Mammary epithelial cell (primary cell): ENCODE data around the gene OLFM3.

Source experiments
- EZH2 ChIP-seq: IDR thresholded peaks from 2 replicates; pipeline ENCODE4 v1.6.1; 2012; ENCODE audit warnings: low read length, inconsistent platforms, borderline replicate concordance
- TF ChIP-seq, protein P1 (sequence below), 2 donors: IDR thresholded peaks in 1 of 2; conservative IDR thresholded peaks in 1 of 2; 2 replicates each; pipeline ENCODE4 v1.5.1; 2011 to 2012; ENCODE audit warnings: inconsistent platforms in 2 of 2, low read length in 2 of 2, mild to moderate bottlenecking in 2 of 2, control low read depth in 1 of 2, low read depth in 1 of 2; ENCODE audit not compliant: insufficient read depth in 1 of 2; ENCODE audit errors: extremely low read depth in 1 of 2

DNA sequence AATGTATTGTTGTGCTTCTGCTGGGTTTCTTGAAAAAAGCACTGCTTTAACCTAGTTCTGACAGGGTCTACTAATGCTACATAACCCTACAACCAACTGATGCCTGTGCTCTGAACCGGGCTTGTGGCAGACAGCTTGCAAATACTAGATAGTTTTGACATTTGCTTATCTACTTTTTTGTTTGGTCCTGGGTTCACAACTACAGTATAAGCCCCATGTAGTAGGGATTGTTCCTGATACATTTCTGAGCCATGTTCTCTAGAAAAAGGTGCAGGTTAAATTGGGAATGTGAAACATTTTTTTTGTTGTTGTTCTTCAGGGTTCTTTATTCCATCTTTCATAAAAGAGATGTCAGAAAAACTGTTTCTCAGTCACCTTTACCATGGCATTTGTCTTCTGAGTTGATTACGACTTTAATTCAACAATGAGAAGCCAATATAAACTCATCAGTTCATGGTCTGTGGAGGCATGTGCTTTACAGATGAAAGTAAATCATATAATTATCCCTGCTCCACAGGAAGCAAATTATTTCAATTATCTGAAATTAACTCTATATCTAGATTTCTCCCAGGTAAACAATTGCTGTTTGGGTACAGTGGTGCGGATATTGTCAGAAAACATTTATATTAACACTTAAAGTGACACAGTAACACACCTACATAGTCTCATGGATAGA lies 22.0 kb downstream of the OLFM3 start:
- TF ChIP-seq, protein P1, sequence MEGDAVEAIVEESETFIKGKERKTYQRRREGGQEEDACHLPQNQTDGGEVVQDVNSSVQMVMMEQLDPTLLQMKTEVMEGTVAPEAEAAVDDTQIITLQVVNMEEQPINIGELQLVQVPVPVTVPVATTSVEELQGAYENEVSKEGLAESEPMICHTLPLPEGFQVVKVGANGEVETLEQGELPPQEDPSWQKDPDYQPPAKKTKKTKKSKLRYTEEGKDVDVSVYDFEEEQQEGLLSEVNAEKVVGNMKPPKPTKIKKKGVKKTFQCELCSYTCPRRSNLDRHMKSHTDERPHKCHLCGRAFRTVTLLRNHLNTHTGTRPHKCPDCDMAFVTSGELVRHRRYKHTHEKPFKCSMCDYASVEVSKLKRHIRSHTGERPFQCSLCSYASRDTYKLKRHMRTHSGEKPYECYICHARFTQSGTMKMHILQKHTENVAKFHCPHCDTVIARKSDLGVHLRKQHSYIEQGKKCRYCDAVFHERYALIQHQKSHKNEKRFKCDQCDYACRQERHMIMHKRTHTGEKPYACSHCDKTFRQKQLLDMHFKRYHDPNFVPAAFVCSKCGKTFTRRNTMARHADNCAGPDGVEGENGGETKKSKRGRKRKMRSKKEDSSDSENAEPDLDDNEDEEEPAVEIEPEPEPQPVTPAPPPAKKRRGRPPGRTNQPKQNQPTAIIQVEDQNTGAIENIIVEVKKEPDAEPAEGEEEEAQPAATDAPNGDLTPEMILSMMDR (conservative IDR thresholded peaks at IDR 0.05 in 1 of 2, IDR thresholded peaks at IDR 0.05 in 1 of 2; ENCODE audit: extremely low read depth in 1 of 2, insufficient read depth in 1 of 2, low read depth in 1 of 2, low read length in 2 of 2) = no peak
- no peak for TF ChIP-seq EZH2
